Smooth muscle cell (in vitro differentiated cells): ENCODE measurements around the gene EYS. TPM values are rescaled to one million over a fixed set of nuclear protein-coding genes. Genes with fewer than 3 reads are reported as not detected.
A peak's percentile ranks its signal among the peaks of the same experiment; 100 is the strongest.
"Not testable (repeated sequence)": the region's sequence is repeated elsewhere in the genome, so short reads cannot be mapped to it uniquely, and the experiment has no call there.

Experiments used
- DNase-seq: peaks from one replicate; lab custom pipeline; 2025; ENCODE audit not compliant: unreplicated experiment; lab: John Stamatoyannopoulos, UW
- H2AFZ ChIP-seq: fragments of 200-600 bp; sonication (generic); 2 replicates; pipeline ENCODE4 v1.6.0; 2016; ENCODE audit warnings: antibody characterized with exemption, low read depth, mild to moderate bottlenecking
- H3F3A ChIP-seq: fragments of 200-600 bp; sonication (generic); 2 replicates; pipeline ENCODE4 v1.6.0; 2017; ENCODE audit warnings: antibody characterized with exemption, low read depth
- H3K27ac ChIP-seq: fragments of 200-600 bp; sonication (generic); 2 replicates; pipeline ENCODE4 v1.5.1; 2016; ENCODE audit warnings: low read depth, mild to moderate bottlenecking
- H3K27me3 ChIP-seq: fragments of 200-600 bp; sonication (generic); 2 replicates; pipeline ENCODE4 v1.6.1; 2016; ENCODE audit warnings: low read depth, mild to moderate bottlenecking
- H3K36me3 ChIP-seq: fragments of 200-600 bp; sonication (generic); 2 replicates; pipeline ENCODE4 v1.5.1; 2016; ENCODE audit warnings: low read depth
- H3K4me1 ChIP-seq: fragments of 200-600 bp; sonication (generic); 2 replicates; pipeline ENCODE4 v1.5.1; 2016; ENCODE audit warnings: low read depth
- H3K4me2 ChIP-seq: fragments of 200-600 bp; sonication (generic); 2 replicates; pipeline ENCODE4 v1.6.0; 2016; ENCODE audit warnings: mild to moderate bottlenecking
- H3K4me3 ChIP-seq: fragments of 200-600 bp; sonication (generic); 2 replicates; pipeline ENCODE4 v1.5.1; 2016; ENCODE audit warnings: mild to moderate bottlenecking
- H3K79me2 ChIP-seq: fragments of 200-600 bp; sonication (generic); 2 replicates; pipeline ENCODE4 v1.6.0; 2016; ENCODE audit warnings: low read depth, mild to moderate bottlenecking
- H3K9ac ChIP-seq: fragments of 200-600 bp; sonication (generic); 2 replicates; pipeline ENCODE4 v1.6.0; 2016; ENCODE audit warnings: low read depth
- H3K9me3 ChIP-seq: fragments of 200-600 bp; sonication (generic); replicated peaks from 2 replicates; pipeline ENCODE4 v1.5.1; 2016; ENCODE audit warnings: low read depth
- H4K20me1 ChIP-seq: fragments of 200-600 bp; sonication (generic); 2 replicates; pipeline ENCODE4 v1.6.0; 2016; ENCODE audit warnings: low read depth
- CTCF ChIP-seq: fragments of 200-600 bp; sonication (generic); IDR thresholded peaks from 2 replicates; pipeline ENCODE4 v1.5.1; 2017; ENCODE audit warnings: borderline replicate concordance, mild to moderate bottlenecking, antibody characterized with exemption; ENCODE audit not compliant: insufficient read depth, poor library complexity, severe bottlenecking
- WGBS: methylation state at CpG from one replicate; pipeline ENCODE4 v1.1.7; 2016; ENCODE audit warnings: low lambda C conversion rate; 5-methylcytosine and 5-hydroxymethylcytosine counted together
- polyA plus RNA-seq: library from polyadenylated mRNA; unstranded; fragments of >200 nt; fragmentation: Nextera tagmentation; extraction: Ambion mirVana; gene quantifications from 2 replicates; pipeline ENCODE4 v1.2.1, GENCODE V29; 2016
- total RNA-seq: library from RNA; depleted of rRNA; stranded (reverse); fragments of >200 nt; gene quantifications from 2 replicates; pipeline ENCODE4 v1.2.3, GENCODE V29; 2014

Gene EYS
- total and polyA plus RNA-seq, 2 experiments from 2014 or later, result 0.07 to 0.18 TPM

- Histone ChIP-seq H3K27ac (no peak overlapping the region), H2AFZ (no peak overlapping the region), H3K27me3 (no peaks in the 10 kb centered on the region), H3K4me1 (no peaks in the 10 kb centered on the region), H3F3A (no peaks in the 10 kb centered on the region), H3K9me3 (no peaks in the 10 kb centered on the region), H3K4me2 (no peak overlapping the region), H3K4me3 (no peak overlapping the region), H3K9ac (no peak overlapping the region), H3K36me3 (no peaks in the 10 kb centered on the region), H3K79me2 (no peaks in the 10 kb centered on the region), H4K20me1 (no peaks in the 10 kb centered on the region)
- TF ChIP-seq CTCF, result no peak
- no peak for DNase-seq
Measured at GRCh38 chr6:65045801-65046200, 661.2 kb downstream of the EYS start.

- Histone ChIP-seq H3K27ac (no peak overlapping the region), H3F3A (no peaks in the 10 kb centered on the region), H3K4me2 (no peak overlapping the region), H3K36me3 (no peaks in the 10 kb centered on the region), H3K4me1 (no peaks in the 10 kb centered on the region), H3K9me3 (no peaks in the 10 kb centered on the region), H3K9ac (no peak overlapping the region), H3K27me3 (no peaks in the 10 kb centered on the region), H2AFZ (peak overlapping the region; percentile 29), H3K4me3 (no peak overlapping the region), H4K20me1 (no peaks in the 10 kb centered on the region), H3K79me2 (no peaks in the 10 kb centered on the region)
- no peak for TF ChIP-seq CTCF
- WGBS, result 35% methylated on average over 1 of the region's 1 CpG
- DNase-seq, result no peak
Measured at GRCh38 chr6:65014006-65014405, 693.0 kb downstream of the EYS start.

- Histone ChIP-seq H4K20me1 (no peaks in the 10 kb centered on the region), H3F3A (no peaks in the 10 kb centered on the region), H3K4me2 (no peak overlapping the region), H3K9me3 (no peaks in the 10 kb centered on the region), H3K4me1 (no peaks in the 10 kb centered on the region), H3K9ac (no peak overlapping the region), H3K27me3 (no peaks in the 10 kb centered on the region), H3K27ac (no peak overlapping the region), H3K36me3 (no peaks in the 10 kb centered on the region), H3K4me3 (no peak overlapping the region), H3K79me2 (no peaks in the 10 kb centered on the region), H2AFZ (no peak overlapping the region)
- no peak for TF ChIP-seq CTCF
- DNase-seq, result no peak
- WGBS, result 100% methylated on average over 2 of the region's 2 CpGs
Measured at GRCh38 chr6:65006788-65007187, 700.2 kb downstream of the EYS start.

GRCh38 chr6:65004283-65004682 is 702.7 kb downstream of the EYS start:
- WGBS, result 92% methylated on average over 4 of the region's 4 CpGs
- DNase-seq, result no peak
- no peaks in the 10 kb centered on the region for H3K79me2 ChIP-seq
- no peak for TF ChIP-seq CTCF
- no peak overlapping the region for H3K4me2 ChIP-seq
- H3K9me3 ChIP-seq, result no peaks in the 10 kb centered on the region
- H3K27ac ChIP-seq, result no peak overlapping the region
- H3K4me1 ChIP-seq, result no peaks in the 10 kb centered on the region
- H3F3A ChIP-seq, result no peaks in the 10 kb centered on the region
- H2AFZ ChIP-seq, result no peak overlapping the region
- H3K36me3 ChIP-seq, result no peaks in the 10 kb centered on the region
- H3K4me3 ChIP-seq, result no peak overlapping the region
- no peaks in the 10 kb centered on the region for H3K27me3 ChIP-seq
- H3K9ac ChIP-seq, result no peak overlapping the region
- no peaks in the 10 kb centered on the region for H4K20me1 ChIP-seq

GRCh38 chr6:65002882-65003281 is 704.1 kb downstream of the EYS start:
- H3K27ac ChIP-seq, H3F3A ChIP-seq, H3K27me3 ChIP-seq, H3K9ac ChIP-seq, H2AFZ ChIP-seq, DNase-seq, H4K20me1 ChIP-seq, H3K4me2 ChIP-seq, H3K4me1 ChIP-seq, H3K36me3 ChIP-seq, H3K79me2 ChIP-seq, H3K9me3 ChIP-seq, H3K4me3 ChIP-seq: not testable (repeated sequence)
- 91% methylated on average over 4 of the region's 4 CpGs for WGBS
